ENCODE data around the gene CDKAL1.

DNA sequence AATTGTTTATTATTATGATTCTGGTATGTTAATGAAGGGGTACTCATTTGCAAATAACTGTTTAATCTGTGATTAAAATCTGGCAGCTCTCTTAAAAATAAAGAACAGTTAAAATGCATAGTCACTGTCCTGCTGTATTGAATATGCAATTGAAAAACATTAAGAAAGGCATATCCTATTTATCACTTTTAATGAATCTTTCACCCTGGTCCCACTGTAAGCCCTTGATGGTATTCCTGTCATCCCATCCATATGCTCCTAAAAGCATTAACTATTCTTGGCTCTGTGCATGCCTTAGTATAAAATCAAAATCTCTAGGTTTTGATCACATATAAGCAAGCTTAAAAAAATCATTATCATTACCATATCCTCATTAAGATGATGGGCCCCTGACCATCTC, 648.3 kb downstream of the CDKAL1 start:
- TF ChIP-seq XRCC5 (optimal IDR thresholded peaks at IDR 0.05; ENCODE audit: low read length) (no peak), PTBP1 (IDR thresholded peaks at IDR 0.05; ENCODE audit: low read depth, low read length, poor library complexity, severe bottlenecking) (no peak)
- TF ChIP-seq, protein P1, sequence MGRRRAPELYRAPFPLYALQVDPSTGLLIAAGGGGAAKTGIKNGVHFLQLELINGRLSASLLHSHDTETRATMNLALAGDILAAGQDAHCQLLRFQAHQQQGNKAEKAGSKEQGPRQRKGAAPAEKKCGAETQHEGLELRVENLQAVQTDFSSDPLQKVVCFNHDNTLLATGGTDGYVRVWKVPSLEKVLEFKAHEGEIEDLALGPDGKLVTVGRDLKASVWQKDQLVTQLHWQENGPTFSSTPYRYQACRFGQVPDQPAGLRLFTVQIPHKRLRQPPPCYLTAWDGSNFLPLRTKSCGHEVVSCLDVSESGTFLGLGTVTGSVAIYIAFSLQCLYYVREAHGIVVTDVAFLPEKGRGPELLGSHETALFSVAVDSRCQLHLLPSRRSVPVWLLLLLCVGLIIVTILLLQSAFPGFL (CRISPR knock-in tag; IDR thresholded peaks at IDR 0.05): no peak
